B cell (primary cell): ENCODE data around the gene AKR1C3.

Source experiments
- EZH2 ChIP-seq: IDR thresholded peaks from 2 replicates; pipeline ENCODE4 v1.6.1; 2012; ENCODE audit warnings: borderline replicate concordance, low read depth, mild to moderate bottlenecking, moderate library complexity, low read length; ENCODE audit not compliant: insufficient read depth, poor library complexity, severe bottlenecking
- TF ChIP-seq, protein P1 (sequence below): fragments of 200-600 bp; IDR thresholded peaks from one replicate; pipeline ENCODE4 v1.8.0; 2022; ENCODE audit warnings: antibody characterized with exemption, mild to moderate bottlenecking

- TF ChIP-seq, protein P1, sequence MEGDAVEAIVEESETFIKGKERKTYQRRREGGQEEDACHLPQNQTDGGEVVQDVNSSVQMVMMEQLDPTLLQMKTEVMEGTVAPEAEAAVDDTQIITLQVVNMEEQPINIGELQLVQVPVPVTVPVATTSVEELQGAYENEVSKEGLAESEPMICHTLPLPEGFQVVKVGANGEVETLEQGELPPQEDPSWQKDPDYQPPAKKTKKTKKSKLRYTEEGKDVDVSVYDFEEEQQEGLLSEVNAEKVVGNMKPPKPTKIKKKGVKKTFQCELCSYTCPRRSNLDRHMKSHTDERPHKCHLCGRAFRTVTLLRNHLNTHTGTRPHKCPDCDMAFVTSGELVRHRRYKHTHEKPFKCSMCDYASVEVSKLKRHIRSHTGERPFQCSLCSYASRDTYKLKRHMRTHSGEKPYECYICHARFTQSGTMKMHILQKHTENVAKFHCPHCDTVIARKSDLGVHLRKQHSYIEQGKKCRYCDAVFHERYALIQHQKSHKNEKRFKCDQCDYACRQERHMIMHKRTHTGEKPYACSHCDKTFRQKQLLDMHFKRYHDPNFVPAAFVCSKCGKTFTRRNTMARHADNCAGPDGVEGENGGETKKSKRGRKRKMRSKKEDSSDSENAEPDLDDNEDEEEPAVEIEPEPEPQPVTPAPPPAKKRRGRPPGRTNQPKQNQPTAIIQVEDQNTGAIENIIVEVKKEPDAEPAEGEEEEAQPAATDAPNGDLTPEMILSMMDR: no peak
- TF ChIP-seq EZH2: no peak
Observed at GRCh38 chr10:5092848-5093790, 1.1 kb upstream of the AKR1C3 start.
